Activated CD8-positive, alpha-beta memory T cell treated with anti-CD3 and anti-CD28 coated beads, Interleukin-2, amount 10 ng/mL, durations not matched to agents 7 days and 5 days (primary cell): Measurements from ENCODE around the gene RNF10. TPM values are rescaled to one million over a fixed set of nuclear protein-coding genes. Genes with fewer than 3 reads are reported as not detected.
"Not testable (repeated sequence)": the region's sequence is repeated elsewhere in the genome, so short reads cannot be mapped to it uniquely, and the experiment has no call there.

Source experiments
- ATAC-seq: fragments of 150-1000 bp; cut with Tn5 transposase; one replicate; pipeline ENCODE4 v1.10.0; 2021; ENCODE audit warnings: moderate library complexity
- CTCF ChIA-PET: fragments of 350-600 bp; sonication (Branson Sonifier 250); formaldehyde crosslinking; loops from one replicate; lab custom pipeline; 2021; ENCODE audit warnings: antibody characterized with exemption; lab: Charles Lee
- DNase-seq: peaks from one replicate; pipeline ENCODE4 v3.0.0-alpha.2; 2020
- H3K27ac Mint-ChIP-seq: one replicate; pipeline ENCODE4 v1.8.0; 2021; ENCODE audit warnings: mild to moderate bottlenecking, mixed read lengths
- H3K27me3 Mint-ChIP-seq: one replicate; pipeline ENCODE4 v1.8.0; 2021; ENCODE audit warnings: mixed read lengths
- H3K36me3 Mint-ChIP-seq: one replicate; pipeline ENCODE4 v1.8.0; 2021; ENCODE audit warnings: mild to moderate bottlenecking, mixed read lengths
- H3K4me1 Mint-ChIP-seq: one replicate; pipeline ENCODE4 v1.8.0; 2021; ENCODE audit warnings: mixed read lengths
- H3K4me3 Mint-ChIP-seq: one replicate; pipeline ENCODE4 v1.8.0; 2021; ENCODE audit warnings: mild to moderate bottlenecking, moderate library complexity, mixed read lengths
- H3K9me3 Mint-ChIP-seq: one replicate; pipeline ENCODE4 v1.8.0; 2022; ENCODE audit warnings: low read depth, mixed read lengths
- total RNA-seq, 2 experiments: library from RNA; stranded (reverse); gene quantifications; one replicate each; pipeline ENCODE4 v1.2.3, GENCODE V29; 2021

RNF10 gene
- total RNA-seq, 2 experiments from 2014 or later: 209 to 217 TPM

GRCh38 chr12:120588371-120588770 is 54.2 kb downstream of the RNF10 start:
- CTCF ChIA-PET: interaction anchor here (1.2 to 1.3 kb wide), 2 partner anchors 60 to 383 kb away, joined by 3 to 4 read pairs; no protein-coding TSS in a partner anchor
- Mint-ChIP-seq H3K4me3 (no peak overlapping the region), H3K4me1 (peaks cover 8% of the 10 kb centered on the region), H3K9me3 (no peaks in the 10 kb centered on the region), H3K36me3 (no peaks in the 10 kb centered on the region), H3K27me3 (peaks cover 21% of the 10 kb centered on the region), H3K27ac (no peak overlapping the region)
- no peak for DNase-seq
- ATAC-seq: no peak

GRCh38 chr12:120588948-120589930 is 55.1 kb downstream of the RNF10 start:
- H3K4me3 Mint-ChIP-seq: no peak overlapping the region
- CTCF ChIA-PET: interaction anchor here (1.2 to 1.3 kb wide), 2 partner anchors 59 to 383 kb away, joined by 3 to 4 read pairs; no protein-coding TSS in a partner anchor
- H3K27me3 Mint-ChIP-seq: peaks cover 14% of the 10 kb centered on the region
- no peak for DNase-seq
- H3K36me3 Mint-ChIP-seq: no peaks in the 10 kb centered on the region
- H3K27ac Mint-ChIP-seq: no peak overlapping the region
- no peak for ATAC-seq
- no peaks in the 10 kb centered on the region for H3K9me3 Mint-ChIP-seq
- H3K4me1 Mint-ChIP-seq: peaks cover 1% of the 10 kb centered on the region

GRCh38 chr12:120590741-120591407 is 56.7 kb downstream of the RNF10 start:
- CTCF ChIA-PET: interaction anchor here (1.2 kb wide), 1 partner anchor 59 kb away, joined by 4 read pairs; no protein-coding TSS in a partner anchor
- no peak for DNase-seq
- Mint-ChIP-seq H3K27ac (no peak overlapping the region), H3K9me3 (no peaks in the 10 kb centered on the region), H3K4me1 (no peaks in the 10 kb centered on the region), H3K36me3 (no peaks in the 10 kb centered on the region), H3K4me3 (no peak overlapping the region), H3K27me3 (peaks cover 12% of the 10 kb centered on the region)
- ATAC-seq: no peak

GRCh38 chr12:120592121-120593049 is 58.2 kb downstream of the RNF10 start:
- Mint-ChIP-seq H3K36me3 (no peaks in the 10 kb centered on the region), H3K27me3 (peaks cover 3% of the 10 kb centered on the region), H3K27ac (no peak overlapping the region), H3K9me3 (no peaks in the 10 kb centered on the region), H3K4me1 (no peaks in the 10 kb centered on the region), H3K4me3 (no peak overlapping the region)
- ATAC-seq (no peak), DNase-seq (no peak)
- CTCF ChIA-PET: interaction anchor here (1.2 kb wide), 1 partner anchor 57 kb away, joined by 4 read pairs; no protein-coding TSS in a partner anchor

GRCh38 chr12:120596901-120597300 is 62.7 kb downstream of the RNF10 start:
- H3K27me3 Mint-ChIP-seq: peaks cover 11% of the 10 kb centered on the region
- CTCF ChIA-PET: interaction anchor here (1.0 kb wide), 1 partner anchor 375 kb away, joined by 3 read pairs; no protein-coding TSS in a partner anchor
- no peaks in the 10 kb centered on the region for H3K9me3 Mint-ChIP-seq
- no peak for ATAC-seq
- no peak overlapping the region for H3K27ac Mint-ChIP-seq
- DNase-seq: no peak
- H3K4me1 Mint-ChIP-seq: no peaks in the 10 kb centered on the region
- H3K4me3 Mint-ChIP-seq: no peak overlapping the region
- H3K36me3 Mint-ChIP-seq: no peaks in the 10 kb centered on the region

GRCh38 chr12:120597861-120598260 is 63.7 kb downstream of the RNF10 start:
- Mint-ChIP-seq H3K27ac (no peak overlapping the region), H3K4me3 (no peak overlapping the region), H3K9me3 (no peaks in the 10 kb centered on the region), H3K27me3 (peaks cover 15% of the 10 kb centered on the region), H3K36me3 (no peaks in the 10 kb centered on the region), H3K4me1 (no peaks in the 10 kb centered on the region)
- ATAC-seq: no peak
- CTCF ChIA-PET: interaction anchor here (0.7 to 1.7 kb wide), 2 partner anchors 49 to 52 kb away, joined by 3 read pairs; no protein-coding TSS in a partner anchor
- no peak for DNase-seq

GRCh38 chr12:120598674-120599463 is 64.7 kb downstream of the RNF10 start:
- Mint-ChIP-seq H3K9me3 (no peaks in the 10 kb centered on the region), H3K27ac (no peak overlapping the region), H3K4me3 (no peak overlapping the region), H3K27me3 (peaks cover 15% of the 10 kb centered on the region), H3K4me1 (no peaks in the 10 kb centered on the region), H3K36me3 (no peaks in the 10 kb centered on the region)
- ATAC-seq (no peak), DNase-seq (no peak)
- CTCF ChIA-PET: interaction anchor here (0.7 to 1.7 kb wide), 2 partner anchors 48 to 51 kb away, joined by 3 read pairs; no protein-coding TSS in a partner anchor

GRCh38 chr12:120599672-120600552 is 65.8 kb downstream of the RNF10 start:
- Mint-ChIP-seq H3K27me3 (peaks cover 14% of the 10 kb centered on the region), H3K4me1 (no peaks in the 10 kb centered on the region)
- CTCF ChIA-PET: interaction anchor here (0.9 kb wide), 1 partner anchor 17 kb away, joined by 3 read pairs; no protein-coding TSS in a partner anchor

GRCh38 chr12:120602416-120602815 is 68.3 kb downstream of the RNF10 start:
- not testable (repeated sequence) for H3K4me3 Mint-ChIP-seq, H3K27ac Mint-ChIP-seq, DNase-seq, H3K4me1 Mint-ChIP-seq, H3K36me3 Mint-ChIP-seq, H3K9me3 Mint-ChIP-seq, ATAC-seq
- CTCF ChIA-PET: interaction anchor here (0.7 to 1.6 kb wide), 2 partner anchors 17 to 29 kb away, joined by 3 to 4 read pairs; no protein-coding TSS in a partner anchor
- H3K27me3 Mint-ChIP-seq: peaks cover 12% of the 10 kb centered on the region

More at GRCh38 chr12:120599672-120600552, 65.8 kb downstream of the RNF10 start:
- H3K27ac Mint-ChIP-seq: no peak overlapping the region
- H3K4me3 Mint-ChIP-seq: no peak overlapping the region
- H3K36me3 Mint-ChIP-seq: no peaks in the 10 kb centered on the region
- ATAC-seq (no peak), DNase-seq (no peak)
- no peaks in the 10 kb centered on the region for H3K9me3 Mint-ChIP-seq

GRCh38 chr12:120610560-120610959 is 76.4 kb downstream of the RNF10 start:
- CTCF ChIA-PET: no interaction called here
- Mint-ChIP-seq H3K36me3 (no peaks in the 10 kb centered on the region), H3K27me3 (peaks cover 17% of the 10 kb centered on the region), H3K27ac (no peak overlapping the region), H3K9me3 (no peaks in the 10 kb centered on the region), H3K4me3 (no peak overlapping the region), H3K4me1 (no peaks in the 10 kb centered on the region)
- DNase-seq (no peak), ATAC-seq (no peak)

- not testable (repeated sequence) for DNase-seq, H3K27ac Mint-ChIP-seq, H3K4me3 Mint-ChIP-seq, ATAC-seq, H3K9me3 Mint-ChIP-seq, H3K36me3 Mint-ChIP-seq, H3K4me1 Mint-ChIP-seq
- H3K27me3 Mint-ChIP-seq: peaks cover 17% of the 10 kb centered on the region
- CTCF ChIA-PET: interaction anchor here (1.3 kb wide), 1 partner anchor 35 kb away, joined by 3 read pairs; no protein-coding TSS in a partner anchor
Measured at GRCh38 chr12:120611534-120611933, 77.4 kb downstream of the RNF10 start.
